MM.1S (cell line): ENCODE data around the gene IPO9.

Experiments used
- DNase-seq: peaks from one replicate; pipeline ENCODE4 v3.0.0-alpha.2; 2015
- H2AFZ ChIP-seq: fragments of 300-600 bp; sonication (generic); 2 replicates; pipeline ENCODE4 v1.6.0; 2016; ENCODE audit warnings: antibody characterized with exemption, low read length
- H3F3A ChIP-seq: fragments of 300-600 bp; sonication (generic); 2 replicates; pipeline ENCODE4 v1.6.1; 2016; ENCODE audit warnings: mild to moderate bottlenecking, antibody characterized with exemption, low read length, moderate library complexity, mixed read lengths; ENCODE audit not compliant: insufficient read depth
- H3K27ac ChIP-seq: fragments of 300-600 bp; sonication (generic); 2 replicates; pipeline ENCODE4 v1.5.1; 2016; ENCODE audit warnings: mild to moderate bottlenecking, low read length
- H3K27me3 ChIP-seq: fragments of 300-600 bp; sonication (generic); replicated peaks from 2 replicates; pipeline ENCODE4 v1.6.0; 2016; ENCODE audit warnings: low read length; ENCODE audit not compliant: insufficient read depth
- H3K36me3 ChIP-seq: fragments of 300-600 bp; sonication (generic); replicated peaks from 2 replicates; pipeline ENCODE4 v1.6.1; 2016; ENCODE audit warnings: mild to moderate bottlenecking, low read length, mixed read lengths; ENCODE audit not compliant: insufficient read depth
- H3K4me1 ChIP-seq: fragments of 300-600 bp; sonication (generic); 2 replicates; pipeline ENCODE4 v1.6.1; 2016; ENCODE audit warnings: low read length, mixed read lengths
- H3K4me2 ChIP-seq: fragments of 300-600 bp; sonication (generic); 2 replicates; pipeline ENCODE4 v1.6.0; 2016; ENCODE audit warnings: low read depth, low read length
- H3K4me3 ChIP-seq: fragments of 300-600 bp; sonication (generic); 2 replicates; pipeline ENCODE4 v1.5.1; 2016; ENCODE audit warnings: low read length, mixed read lengths
- H3K79me2 ChIP-seq: fragments of 300-600 bp; sonication (generic); 2 replicates; pipeline ENCODE4 v1.6.1; 2016; ENCODE audit warnings: mixed run types, low read length, mixed read lengths
- H3K9ac ChIP-seq: fragments of 300-600 bp; sonication (generic); 2 replicates; pipeline ENCODE4 v1.6.1; 2016; ENCODE audit warnings: low read length, mixed read lengths
- H3K9me2 ChIP-seq: fragments of 300-600 bp; sonication (generic); replicated peaks from 2 replicates; pipeline ENCODE4 v1.6.1; 2016; ENCODE audit warnings: mild to moderate bottlenecking, low read length, mixed read lengths; ENCODE audit not compliant: insufficient read depth
- H3K9me3 ChIP-seq: fragments of 300-600 bp; sonication (generic); replicated peaks from 2 replicates; pipeline ENCODE4 v1.6.1; 2016; ENCODE audit warnings: mild to moderate bottlenecking, low read length, mixed read lengths; ENCODE audit not compliant: insufficient read depth
- H4K20me1 ChIP-seq: fragments of 300-600 bp; sonication (generic); 2 replicates; pipeline ENCODE4 v1.6.1; 2016; ENCODE audit warnings: mild to moderate bottlenecking, low read length, moderate library complexity, mixed read lengths; ENCODE audit not compliant: insufficient read depth
- CTCF ChIP-seq: fragments of 300-600 bp; sonication (generic); IDR thresholded peaks from 2 replicates; pipeline ENCODE4 v1.5.1; 2016; ENCODE audit warnings: antibody characterized with exemption, low read length, mixed read lengths
- EZH2 ChIP-seq: fragments of 300-600 bp; sonication (generic); optimal IDR thresholded peaks from 2 replicates; pipeline ENCODE3; 2017; ENCODE audit warnings: low read depth, mild to moderate bottlenecking, antibody characterized with exemption, low read length, mixed read lengths
- EZH2phosphoT487 ChIP-seq: fragments of 300-600 bp; sonication (generic); IDR thresholded peaks from 2 replicates; pipeline ENCODE4 v1.6.1; 2018; ENCODE audit warnings: antibody characterized with exemption, low read length

Gene IPO9

GRCh38 chr1:201891451-201892045 lies 62.6 kb downstream of the IPO9 start:
- Histone ChIP-seq H3K36me3 (no peaks in the 10 kb centered on the region), H3K4me1 (peaks cover 6% of the 10 kb centered on the region), H3K79me2 (no peaks in the 10 kb centered on the region), H3K9ac (no peak overlapping the region), H3K4me3 (no peak overlapping the region), H3K27ac (no peak overlapping the region), H3K27me3 (peaks cover 16% of the 10 kb centered on the region; the same call in 1 of the 2 replicates), H3F3A (no peaks in the 10 kb centered on the region), H3K4me2 (no peak overlapping the region), H3K9me3 (no peaks in the 10 kb centered on the region), H2AFZ (no peak overlapping the region), H3K9me2 (no peaks in the 10 kb centered on the region), H4K20me1 (no peaks in the 10 kb centered on the region)
- no peak for TF ChIP-seq EZH2
- no peak for TF ChIP-seq EZH2phosphoT487
- no peak for TF ChIP-seq CTCF
- no peak for DNase-seq

GRCh38 chr1:201892211-201892610 lies 63.3 kb downstream of the IPO9 start:
- Histone ChIP-seq H3F3A (no peaks in the 10 kb centered on the region), H3K27ac (no peak overlapping the region), H2AFZ (no peak overlapping the region), H4K20me1 (no peaks in the 10 kb centered on the region), H3K9ac (no peak overlapping the region), H3K4me2 (no peak overlapping the region), H3K36me3 (no peaks in the 10 kb centered on the region), H3K27me3 (0 out of 2 replicates have a peak, but pooled peaks cover 11% of the 10 kb centered on the region), H3K4me3 (no peak overlapping the region), H3K9me3 (no peaks in the 10 kb centered on the region), H3K4me1 (peaks cover 12% of the 10 kb centered on the region), H3K79me2 (no peaks in the 10 kb centered on the region), H3K9me2 (no peaks in the 10 kb centered on the region)
- no peak for TF ChIP-seq CTCF
- no peak for TF ChIP-seq EZH2
- TF ChIP-seq EZH2phosphoT487, result no peak
- no peak for DNase-seq

GRCh38 chr1:201893431-201893830 lies 64.5 kb downstream of the IPO9 start:
- Histone ChIP-seq H3K9me2 (no peaks in the 10 kb centered on the region), H3K27ac (no peak overlapping the region), H3K4me1 (peaks cover 13% of the 10 kb centered on the region), H3K4me2 (no peak overlapping the region), H4K20me1 (no peaks in the 10 kb centered on the region), H3K9me3 (no peaks in the 10 kb centered on the region), H3K9ac (no peak overlapping the region), H3K36me3 (no peaks in the 10 kb centered on the region), H3K27me3 (0 out of 2 replicates have a peak, but pooled peaks cover 2% of the 10 kb centered on the region), H3K4me3 (no peak overlapping the region), H3K79me2 (no peaks in the 10 kb centered on the region), H3F3A (no peaks in the 10 kb centered on the region), H2AFZ (no peak overlapping the region)
- no peak for TF ChIP-seq EZH2
- no peak for TF ChIP-seq CTCF
- no peak for TF ChIP-seq EZH2phosphoT487
- no peak for DNase-seq
